ENCODE results near the gene COL3A1.

GRCh38 chr2:188969651-188970050 lies 4.5 kb upstream of the COL3A1 start:
- TF ChIP-seq, protein P1, sequence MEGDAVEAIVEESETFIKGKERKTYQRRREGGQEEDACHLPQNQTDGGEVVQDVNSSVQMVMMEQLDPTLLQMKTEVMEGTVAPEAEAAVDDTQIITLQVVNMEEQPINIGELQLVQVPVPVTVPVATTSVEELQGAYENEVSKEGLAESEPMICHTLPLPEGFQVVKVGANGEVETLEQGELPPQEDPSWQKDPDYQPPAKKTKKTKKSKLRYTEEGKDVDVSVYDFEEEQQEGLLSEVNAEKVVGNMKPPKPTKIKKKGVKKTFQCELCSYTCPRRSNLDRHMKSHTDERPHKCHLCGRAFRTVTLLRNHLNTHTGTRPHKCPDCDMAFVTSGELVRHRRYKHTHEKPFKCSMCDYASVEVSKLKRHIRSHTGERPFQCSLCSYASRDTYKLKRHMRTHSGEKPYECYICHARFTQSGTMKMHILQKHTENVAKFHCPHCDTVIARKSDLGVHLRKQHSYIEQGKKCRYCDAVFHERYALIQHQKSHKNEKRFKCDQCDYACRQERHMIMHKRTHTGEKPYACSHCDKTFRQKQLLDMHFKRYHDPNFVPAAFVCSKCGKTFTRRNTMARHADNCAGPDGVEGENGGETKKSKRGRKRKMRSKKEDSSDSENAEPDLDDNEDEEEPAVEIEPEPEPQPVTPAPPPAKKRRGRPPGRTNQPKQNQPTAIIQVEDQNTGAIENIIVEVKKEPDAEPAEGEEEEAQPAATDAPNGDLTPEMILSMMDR (IDR thresholded peaks at IDR 0.05): no peak
- TF ChIP-seq EZH2 (IDR thresholded peaks at IDR 0.05): no peak
- TF ChIP-seq EZH2phosphoT487 (IDR thresholded peaks at IDR 0.05): no peak
